ENCODE data around the gene C19orf67.

Gene C19orf67

DNA sequence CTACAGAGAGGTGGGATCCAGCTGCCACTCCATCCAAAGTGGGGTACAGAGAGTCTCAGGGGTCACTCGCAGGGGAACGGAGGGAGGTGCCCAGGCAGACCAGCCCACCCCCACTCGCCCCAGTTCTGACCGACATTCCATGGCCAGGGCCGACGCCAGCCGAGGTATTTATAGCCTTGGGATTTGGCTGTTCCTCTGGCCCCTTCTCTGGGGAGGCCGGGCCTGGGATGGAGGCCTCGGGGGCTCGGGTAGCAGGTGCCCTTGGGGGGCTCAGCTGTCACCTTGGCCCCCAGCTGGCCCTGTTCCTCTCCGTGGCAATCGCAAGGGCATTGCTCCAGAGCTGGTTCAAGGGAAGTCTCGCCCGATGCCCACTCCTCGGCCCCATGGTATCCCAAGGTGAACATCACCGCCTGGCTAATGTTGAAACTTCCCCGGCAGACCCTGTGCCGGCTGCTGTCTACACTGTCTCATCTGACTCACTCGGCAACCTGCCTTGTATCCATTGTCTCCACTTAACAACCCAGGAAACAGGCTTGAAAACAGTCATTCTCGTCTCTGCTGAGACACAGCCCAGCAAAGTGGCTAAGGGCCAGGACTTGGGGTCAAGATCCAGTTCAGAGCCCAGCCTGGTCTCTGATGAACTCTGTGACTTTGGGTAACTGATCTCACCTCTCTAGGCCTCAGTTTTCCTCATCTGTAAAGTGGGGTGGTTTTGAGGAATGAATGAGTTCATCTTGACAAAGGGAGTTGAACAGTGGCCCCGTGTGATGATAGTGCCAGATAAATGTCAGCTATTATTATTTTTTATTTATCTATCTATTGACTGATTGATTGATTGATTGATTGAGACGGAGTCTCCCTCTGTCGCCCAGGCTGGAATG is 22.2 kb upstream of the C19orf67 start:
- H3K27me3 ChIP-seq (ENCODE audit: low read depth, low read length) = no peaks in the 10 kb centered on the region
- no peak overlapping the region for H3K27ac ChIP-seq (ENCODE audit: low read length)
- H3K4me1 ChIP-seq (ENCODE audit: control insufficient read depth in 1 of 2, insufficient read depth in 2 of 2, low read length in 2 of 2) = peaks cover 6 to 29% of the 10 kb centered on the region in 2 donors
- no peaks in the 10 kb centered on the region for H3K9me3 ChIP-seq (ENCODE audit: control insufficient read depth in 1 of 2, low read length in 2 of 2)
- H3K36me3 ChIP-seq (ENCODE audit: control insufficient read depth in 1 of 2, insufficient read depth in 2 of 2, low read length in 2 of 2) = peaks cover 7 to 27% of the 10 kb centered on the region in 2 donors
- no peak overlapping the region for H3K4me3 ChIP-seq (ENCODE audit: low read depth in 1 of 2, low read length in 2 of 2)

GRCh38 chr19:14106840-14107239 is 21.3 kb upstream of the C19orf67 start:
- Histone ChIP-seq H3K27me3 (ENCODE audit: low read depth, low read length) (no peaks in the 10 kb centered on the region), H3K27ac (ENCODE audit: low read length) (no peak overlapping the region), H3K9me3 (ENCODE audit: control insufficient read depth in 1 of 2, low read length in 2 of 2) (no peaks in the 10 kb centered on the region), H3K4me1 (ENCODE audit: control insufficient read depth in 1 of 2, insufficient read depth in 2 of 2, low read length in 2 of 2) (peaks cover 0 to 20% of the 10 kb centered on the region in 2 donors), H3K36me3 (ENCODE audit: control insufficient read depth in 1 of 2, insufficient read depth in 2 of 2, low read length in 2 of 2) (peaks cover 15 to 36% of the 10 kb centered on the region in 2 donors), H3K4me3 (ENCODE audit: low read depth in 1 of 2, low read length in 2 of 2) (no peak overlapping the region)

DNA sequence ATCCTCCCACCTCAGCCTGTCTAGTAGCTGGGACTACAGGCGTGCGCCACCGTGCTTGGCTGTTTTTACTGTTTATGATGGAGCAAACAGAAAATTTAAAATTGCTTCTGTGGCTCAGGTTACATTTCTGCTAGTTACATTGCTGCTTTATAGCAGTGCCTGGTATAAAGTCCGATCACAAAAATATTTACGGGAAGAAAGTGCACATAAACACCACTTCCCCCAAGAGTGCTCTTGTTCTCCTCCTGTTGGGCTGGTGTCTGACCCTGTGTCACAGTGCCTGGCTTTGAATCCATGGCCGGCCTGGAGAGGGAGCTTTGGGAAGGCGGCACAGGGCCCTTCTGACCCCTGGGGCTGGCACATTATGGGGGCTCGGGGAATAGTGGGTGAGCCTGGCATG is 20.1 kb upstream of the C19orf67 start:
- peaks cover 19 to 42% of the 10 kb centered on the region in 2 donors for H3K36me3 ChIP-seq (ENCODE audit: control insufficient read depth in 1 of 2, insufficient read depth in 2 of 2, low read length in 2 of 2)
- H3K27me3 ChIP-seq (ENCODE audit: low read depth, low read length) = no peaks in the 10 kb centered on the region
- H3K4me3 ChIP-seq (ENCODE audit: low read depth in 1 of 2, low read length in 2 of 2) = no peak overlapping the region
- no peaks in the 10 kb centered on the region for H3K9me3 ChIP-seq (ENCODE audit: control insufficient read depth in 1 of 2, low read length in 2 of 2)
- H3K27ac ChIP-seq (ENCODE audit: low read length) = no peak overlapping the region
- peaks cover 0 to 15% of the 10 kb centered on the region in 2 donors for H3K4me1 ChIP-seq (ENCODE audit: control insufficient read depth in 1 of 2, insufficient read depth in 2 of 2, low read length in 2 of 2)

- Histone ChIP-seq H3K4me1 (ENCODE audit: control insufficient read depth in 1 of 2, insufficient read depth in 2 of 2, low read length in 2 of 2) (peaks cover 0 to 11% of the 10 kb centered on the region in 2 donors), H3K9me3 (ENCODE audit: control insufficient read depth in 1 of 2, low read length in 2 of 2) (no peaks in the 10 kb centered on the region), H3K27ac (ENCODE audit: low read length) (no peak overlapping the region), H3K36me3 (ENCODE audit: control insufficient read depth in 1 of 2, insufficient read depth in 2 of 2, low read length in 2 of 2) (peaks cover 23 to 49% of the 10 kb centered on the region in 2 donors), H3K4me3 (ENCODE audit: low read depth in 1 of 2, low read length in 2 of 2) (no peak overlapping the region), H3K27me3 (ENCODE audit: low read depth, low read length) (no peaks in the 10 kb centered on the region)
Measured at GRCh38 chr19:14103310-14103709, 17.7 kb upstream of the C19orf67 start.

GRCh38 chr19:14102756-14103155 is 17.2 kb upstream of the C19orf67 start:
- Histone ChIP-seq H3K27me3 (ENCODE audit: low read depth, low read length) (no peaks in the 10 kb centered on the region), H3K4me1 (ENCODE audit: control insufficient read depth in 1 of 2, insufficient read depth in 2 of 2, low read length in 2 of 2) (peaks cover 0 to 6% of the 10 kb centered on the region in 2 donors), H3K27ac (ENCODE audit: low read length) (no peak overlapping the region), H3K36me3 (ENCODE audit: control insufficient read depth in 1 of 2, insufficient read depth in 2 of 2, low read length in 2 of 2) (peaks cover 27 to 53% of the 10 kb centered on the region in 2 donors), H3K4me3 (ENCODE audit: low read depth in 1 of 2, low read length in 2 of 2) (no peak overlapping the region), H3K9me3 (ENCODE audit: control insufficient read depth in 1 of 2, low read length in 2 of 2) (no peaks in the 10 kb centered on the region)

DNA sequence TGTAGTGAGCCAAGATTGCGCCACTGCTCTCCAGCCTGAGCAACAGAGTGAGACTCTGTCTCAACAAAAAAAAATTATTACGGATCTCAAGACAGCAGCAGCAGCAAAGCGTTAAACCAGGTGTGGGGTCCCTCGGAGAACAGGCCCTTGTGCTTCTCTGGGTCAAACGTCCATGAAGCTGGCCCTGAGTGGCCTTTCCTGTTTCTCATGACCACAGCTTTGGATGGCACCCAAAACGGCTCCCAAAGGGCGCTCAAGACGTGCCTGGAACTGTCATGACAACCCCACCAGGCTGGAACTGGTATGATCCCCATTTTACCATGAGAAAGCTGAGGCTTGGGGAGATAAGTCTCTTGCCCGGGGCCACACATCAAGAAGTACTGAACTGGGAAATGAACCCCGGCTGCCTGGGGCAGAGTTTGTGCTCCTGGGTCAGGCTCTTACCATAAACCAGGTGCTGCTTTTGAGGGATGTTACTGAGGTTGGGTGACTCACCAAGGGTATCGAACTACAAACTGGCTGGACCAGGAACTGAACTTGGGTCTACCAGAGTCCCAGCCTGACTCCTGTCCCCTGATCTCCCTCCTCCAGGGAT is 16.6 kb upstream of the C19orf67 start:
- no peak overlapping the region for H3K4me3 ChIP-seq (ENCODE audit: low read depth in 1 of 2, low read length in 2 of 2)
- no peaks in the 10 kb centered on the region for H3K27me3 ChIP-seq (ENCODE audit: low read depth, low read length)
- H3K4me1 ChIP-seq (ENCODE audit: control insufficient read depth in 1 of 2, insufficient read depth in 2 of 2, low read length in 2 of 2) = peaks cover 0 to under 1% of the 10 kb centered on the region in 2 donors
- no peak overlapping the region for H3K27ac ChIP-seq (ENCODE audit: low read length)
- H3K36me3 ChIP-seq (ENCODE audit: control insufficient read depth in 1 of 2, insufficient read depth in 2 of 2, low read length in 2 of 2) = peaks cover 31 to 58% of the 10 kb centered on the region in 2 donors
- no peaks in the 10 kb centered on the region for H3K9me3 ChIP-seq (ENCODE audit: control insufficient read depth in 1 of 2, low read length in 2 of 2)

DNA sequence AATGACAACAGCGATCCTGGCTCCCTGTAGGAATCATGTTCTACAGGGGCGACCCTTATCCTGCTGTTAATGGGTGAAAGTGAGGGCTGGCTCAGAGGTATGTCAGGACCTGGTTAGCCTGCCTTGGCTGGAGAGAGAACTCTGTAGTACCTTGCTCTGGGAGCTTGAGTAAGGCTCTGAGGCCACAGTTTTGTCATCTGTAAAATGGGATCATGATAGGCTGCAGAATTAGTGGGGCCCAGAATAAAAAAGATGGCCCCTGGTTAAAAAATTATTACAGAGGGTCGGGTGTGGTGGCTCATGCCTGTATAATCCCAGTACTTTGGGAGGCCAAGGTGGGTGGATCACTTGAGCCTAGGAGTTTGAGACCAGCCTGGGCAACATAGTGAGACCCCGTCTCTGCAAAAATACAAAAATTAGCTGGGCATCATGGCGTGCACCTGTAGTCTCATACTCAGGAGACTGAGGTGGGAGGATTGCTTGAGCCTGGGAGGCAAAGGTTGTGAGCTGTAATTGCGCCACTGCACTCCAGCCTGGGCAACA is 15.5 kb upstream of the C19orf67 start:
- Histone ChIP-seq H3K27me3 (ENCODE audit: low read depth, low read length) (no peaks in the 10 kb centered on the region), H3K27ac (ENCODE audit: low read length) (no peak overlapping the region), H3K9me3 (ENCODE audit: control insufficient read depth in 1 of 2, low read length in 2 of 2) (no peaks in the 10 kb centered on the region), H3K4me1 (ENCODE audit: control insufficient read depth in 1 of 2, insufficient read depth in 2 of 2, low read length in 2 of 2) (no peaks in the 10 kb centered on the region), H3K4me3 (ENCODE audit: low read depth in 1 of 2, low read length in 2 of 2) (no peak overlapping the region), H3K36me3 (ENCODE audit: control insufficient read depth in 1 of 2, insufficient read depth in 2 of 2, low read length in 2 of 2) (peaks cover 40 to 60% of the 10 kb centered on the region in 2 donors)

DNA sequence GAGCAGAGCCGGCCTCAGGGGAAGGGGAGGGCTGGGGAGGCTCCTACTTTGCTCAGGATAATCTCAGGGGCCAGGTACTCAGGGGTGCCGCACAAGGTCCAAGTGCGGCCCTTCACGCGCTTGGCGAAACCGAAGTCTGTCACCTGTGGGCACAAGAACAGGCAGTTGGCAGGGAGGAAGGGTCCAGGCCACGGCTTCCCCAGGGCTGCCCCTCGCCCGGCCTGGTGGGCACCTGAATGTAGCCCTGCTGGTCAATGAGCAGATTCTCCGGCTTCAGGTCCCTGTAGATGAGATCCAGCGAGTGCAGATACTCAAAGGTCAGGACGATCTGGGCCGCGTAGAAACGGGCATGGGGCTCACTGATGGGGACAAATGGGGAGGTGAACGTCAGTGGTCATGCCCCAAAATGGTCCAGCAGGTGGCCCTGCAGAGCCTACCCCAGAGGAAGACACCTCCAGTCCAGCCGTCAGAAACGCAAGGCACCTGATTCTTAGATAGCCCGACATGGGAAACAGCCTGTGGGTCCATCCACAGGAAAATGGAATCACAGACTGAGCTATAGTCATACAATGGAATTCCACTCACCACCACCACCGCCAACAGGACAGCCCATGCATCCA is 12.1 kb upstream of the C19orf67 start:
- Histone ChIP-seq H3K27me3 (ENCODE audit: low read depth, low read length) (no peaks in the 10 kb centered on the region), H3K36me3 (ENCODE audit: control insufficient read depth in 1 of 2, insufficient read depth in 2 of 2, low read length in 2 of 2) (peaks cover 31 to 39% of the 10 kb centered on the region in 2 donors), H3K4me3 (ENCODE audit: low read depth in 1 of 2, low read length in 2 of 2) (no peak overlapping the region), H3K4me1 (ENCODE audit: control insufficient read depth in 1 of 2, insufficient read depth in 2 of 2, low read length in 2 of 2) (no peaks in the 10 kb centered on the region), H3K9me3 (ENCODE audit: control insufficient read depth in 1 of 2, low read length in 2 of 2) (peaks cover 6 to 8% of the 10 kb centered on the region in 2 donors), H3K27ac (ENCODE audit: low read length) (no peak overlapping the region)

- no peak overlapping the region for H3K4me3 ChIP-seq (ENCODE audit: low read depth in 1 of 2, low read length in 2 of 2)
- H3K27ac ChIP-seq (ENCODE audit: low read length) = no peak overlapping the region
- peaks cover 25 to 32% of the 10 kb centered on the region in 2 donors for H3K36me3 ChIP-seq (ENCODE audit: control insufficient read depth in 1 of 2, insufficient read depth in 2 of 2, low read length in 2 of 2)
- no peaks in the 10 kb centered on the region for H3K27me3 ChIP-seq (ENCODE audit: low read depth, low read length)
- H3K4me1 ChIP-seq (ENCODE audit: control insufficient read depth in 1 of 2, insufficient read depth in 2 of 2, low read length in 2 of 2) = peaks cover 0 to 7% of the 10 kb centered on the region in 2 donors
- peaks cover 6 to 8% of the 10 kb centered on the region in 2 donors for H3K9me3 ChIP-seq (ENCODE audit: control insufficient read depth in 1 of 2, low read length in 2 of 2)
Measured at GRCh38 chr19:14096272-14096992, 10.8 kb upstream of the C19orf67 start.

DNA sequence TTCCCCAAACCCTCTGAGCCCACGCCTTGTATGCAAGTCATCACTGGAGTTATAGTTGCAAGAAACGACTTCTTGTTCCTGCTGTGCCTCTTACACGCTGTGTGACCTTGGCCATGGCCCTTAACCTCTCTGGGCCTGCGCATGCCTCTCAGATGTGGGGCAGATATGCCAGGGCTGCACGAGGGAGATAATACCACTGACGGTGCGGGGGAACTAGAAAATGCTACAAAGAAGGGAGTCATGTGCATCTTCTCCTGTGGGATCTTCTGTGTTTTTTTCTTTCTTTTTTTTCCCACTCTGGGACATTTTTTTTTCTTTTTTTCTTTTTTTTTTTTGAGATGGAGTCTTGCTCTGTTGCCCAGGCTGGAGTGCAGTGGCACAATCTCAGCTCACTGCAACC is 9.3 kb upstream of the C19orf67 start:
- Histone ChIP-seq H3K36me3 (ENCODE audit: control insufficient read depth in 1 of 2, insufficient read depth in 2 of 2, low read length in 2 of 2) (peaks cover 16 to 19% of the 10 kb centered on the region in 2 donors), H3K9me3 (ENCODE audit: control insufficient read depth in 1 of 2, low read length in 2 of 2) (peaks cover 6 to 8% of the 10 kb centered on the region in 2 donors), H3K4me1 (ENCODE audit: control insufficient read depth in 1 of 2, insufficient read depth in 2 of 2, low read length in 2 of 2) (peaks cover 0 to 7% of the 10 kb centered on the region in 2 donors), H3K27me3 (ENCODE audit: low read depth, low read length) (no peaks in the 10 kb centered on the region), H3K4me3 (ENCODE audit: low read depth in 1 of 2, low read length in 2 of 2) (no peak overlapping the region), H3K27ac (ENCODE audit: low read length) (no peak overlapping the region)
